Breast epithelium (tissue), 3 donors: Measurements from ENCODE around the gene SLC16A12.

Source experiments
- POLR2A ChIP-seq: fragments of 450-650 bp; IDR thresholded peaks from one replicate; pipeline ENCODE4 v1.6.1; 2016; ENCODE audit warnings: antibody characterized with exemption, mild to moderate bottlenecking, moderate library complexity
- POLR2AphosphoS5 ChIP-seq, 3 donors: sonication (generic); formaldehyde crosslinking; IDR thresholded peaks; one replicate each; pipeline ENCODE4 v1.6.1; 2017; ENCODE audit warnings: antibody characterized with exemption in 3 of 3
- TF ChIP-seq, protein P1 (sequence below), 3 donors: fragments of 450-650 bp; IDR thresholded peaks; one replicate each; pipeline ENCODE4 v1.5.1; 2016 to 2017; ENCODE audit warnings: antibody characterized with exemption in 3 of 3, mild to moderate bottlenecking in 3 of 3, moderate library complexity in 3 of 3

DNA sequence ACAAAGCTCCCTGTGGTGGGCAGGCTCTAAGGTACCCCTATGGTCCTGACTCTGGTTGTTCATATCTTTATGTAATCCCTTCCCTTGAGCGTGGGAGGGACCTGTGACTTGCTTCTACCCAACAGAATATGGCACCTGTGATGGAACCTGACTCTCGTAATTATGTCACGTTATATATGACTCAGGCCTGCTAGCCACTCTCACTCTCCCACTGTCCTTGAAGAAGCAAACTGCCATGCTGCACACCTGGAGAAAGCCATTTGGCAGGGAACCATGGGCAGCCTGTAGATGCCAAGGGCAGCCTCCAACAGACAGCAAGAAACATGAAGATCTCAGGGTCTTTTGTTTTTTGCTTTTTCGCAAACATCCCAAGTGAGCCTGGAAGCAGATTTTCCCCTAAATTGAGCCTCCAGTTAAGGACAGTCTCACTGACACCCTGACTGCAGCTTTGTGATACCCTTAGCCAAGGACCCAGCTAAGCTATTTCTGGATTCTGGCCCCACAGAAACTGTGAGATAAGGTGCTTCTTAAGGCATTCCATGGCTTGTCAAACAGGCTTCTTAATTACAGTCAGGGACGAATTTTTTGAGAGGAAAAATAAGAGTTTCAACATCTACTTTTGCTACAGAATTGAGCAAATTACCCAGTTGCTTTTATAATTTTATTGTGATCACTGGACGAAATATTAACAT lies 71.4 kb downstream of the SLC16A12 start:
- TF ChIP-seq POLR2AphosphoS5 (IDR thresholded peaks at IDR 0.05) (no peak), POLR2A (no peak)
- TF ChIP-seq, protein P1, sequence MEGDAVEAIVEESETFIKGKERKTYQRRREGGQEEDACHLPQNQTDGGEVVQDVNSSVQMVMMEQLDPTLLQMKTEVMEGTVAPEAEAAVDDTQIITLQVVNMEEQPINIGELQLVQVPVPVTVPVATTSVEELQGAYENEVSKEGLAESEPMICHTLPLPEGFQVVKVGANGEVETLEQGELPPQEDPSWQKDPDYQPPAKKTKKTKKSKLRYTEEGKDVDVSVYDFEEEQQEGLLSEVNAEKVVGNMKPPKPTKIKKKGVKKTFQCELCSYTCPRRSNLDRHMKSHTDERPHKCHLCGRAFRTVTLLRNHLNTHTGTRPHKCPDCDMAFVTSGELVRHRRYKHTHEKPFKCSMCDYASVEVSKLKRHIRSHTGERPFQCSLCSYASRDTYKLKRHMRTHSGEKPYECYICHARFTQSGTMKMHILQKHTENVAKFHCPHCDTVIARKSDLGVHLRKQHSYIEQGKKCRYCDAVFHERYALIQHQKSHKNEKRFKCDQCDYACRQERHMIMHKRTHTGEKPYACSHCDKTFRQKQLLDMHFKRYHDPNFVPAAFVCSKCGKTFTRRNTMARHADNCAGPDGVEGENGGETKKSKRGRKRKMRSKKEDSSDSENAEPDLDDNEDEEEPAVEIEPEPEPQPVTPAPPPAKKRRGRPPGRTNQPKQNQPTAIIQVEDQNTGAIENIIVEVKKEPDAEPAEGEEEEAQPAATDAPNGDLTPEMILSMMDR (IDR thresholded peaks at IDR 0.05) = no peak
